Thyroid gland (tissue), 4 donors: ENCODE measurements around the gene RPTOR. TPM values are rescaled to one million over a fixed set of nuclear protein-coding genes. Genes with fewer than 3 reads are reported as not detected.

Experiments used
- DNase-seq, 2 donors: peaks; one replicate each; pipeline ENCODE4 v3.0.0-alpha.2; 2019
- H3K27ac ChIP-seq, 3 donors: fragments of 200-600 bp; sonication (generic); 1 replicate in 2 of 3; 2 replicates in 1 of 3; pipeline ENCODE4 v1.5.1; 2016 to 2019; ENCODE audit warnings: mild to moderate bottlenecking in 1 of 3, moderate library complexity in 1 of 3
- H3K27me3 ChIP-seq: fragments of 200-600 bp; sonication (generic); one replicate; pipeline ENCODE4 v1.5.1; 2019
- H3K36me3 ChIP-seq, 2 donors: fragments of 200-600 bp; sonication (generic); one replicate each; pipeline ENCODE4 v1.5.1; 2016 to 2019
- H3K4me1 ChIP-seq, 2 donors: fragments of 200-600 bp; sonication (generic); one replicate each; pipeline ENCODE4 v1.5.1; 2017 to 2019
- H3K4me3 ChIP-seq, 3 donors: fragments of 200-600 bp; sonication (generic); replicated peaks in 1 of 3; 1 replicate in 2 of 3; 2 replicates in 1 of 3; pipeline ENCODE4 v1.5.1; 2016; ENCODE audit warnings: mild to moderate bottlenecking in 1 of 3
- H3K9me3 ChIP-seq: fragments of 200-600 bp; sonication (generic); one replicate; pipeline ENCODE4 v1.5.1; 2017
- POLR2A ChIP-seq, 2 donors: fragments of 450-650 bp; IDR thresholded peaks; one replicate each; pipeline ENCODE4 v1.6.1; 2017; ENCODE audit warnings: antibody characterized with exemption in 2 of 2, mild to moderate bottlenecking in 2 of 2, moderate library complexity in 1 of 2
- WGBS, 2 donors: methylation state at CpG; one replicate each; pipeline ENCODE4 v1.1.5; 2017; 5-methylcytosine and 5-hydroxymethylcytosine counted together
- intact Hi-C: fragments of 100-400 bp; cut with DNase I; formaldehyde crosslinking; loops from one replicate; pipeline ENCODE4 v1.15.1; 2023
- total RNA-seq, 4 donors: library from RNA; depleted of rRNA; stranded (reverse); fragments of >200 nt; gene quantifications; one replicate each; pipeline ENCODE4 v1.2.3, GENCODE V29; 2016
- TF ChIP-seq, protein P1 (sequence below), 6 experiments: fragments of 200-600 bp in 3 of 6; fragments of 450-650 bp in 3 of 6; sonication (generic) in 3 of 6; IDR thresholded peaks; one replicate each; pipeline ENCODE4 v1.5.1; 2016 to 2019; ENCODE audit warnings: antibody characterized with exemption in 6 of 6, mild to moderate bottlenecking in 2 of 6, inconsistent platforms in 1 of 6, moderate library complexity in 1 of 6

RPTOR gene
- total RNA-seq, 4 donors from 2014 or later: 24.2 to 58.1 (median 34.5) TPM

DNA sequence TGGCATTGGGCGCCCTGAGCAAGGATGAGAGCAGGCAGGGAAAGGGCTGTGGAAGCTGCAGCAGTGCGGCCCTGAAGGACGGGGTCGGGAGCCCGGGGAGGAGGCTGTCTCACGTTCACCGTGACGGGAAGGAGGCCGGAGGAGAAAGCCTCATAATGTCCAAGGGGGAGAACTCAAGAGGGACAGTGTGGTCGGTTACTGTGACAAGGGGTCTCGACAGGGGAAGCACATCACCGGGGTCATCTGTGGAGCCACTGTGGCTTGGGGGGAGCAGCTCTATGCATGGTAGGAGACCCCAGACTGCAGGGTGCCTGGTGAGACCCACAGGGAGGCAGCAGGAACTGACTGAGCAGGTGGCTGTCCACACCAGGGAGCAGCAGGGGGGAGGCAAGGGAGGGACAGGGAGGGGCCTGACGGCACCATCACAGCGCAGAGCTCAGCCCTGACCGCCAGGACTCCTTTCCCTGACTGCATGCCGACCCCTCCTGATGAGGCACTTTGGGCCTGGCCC, 292.4 kb downstream of the RPTOR start:
- no peak for TF ChIP-seq POLR2A (IDR thresholded peaks at IDR 0.05)
- TF ChIP-seq, protein P1, sequence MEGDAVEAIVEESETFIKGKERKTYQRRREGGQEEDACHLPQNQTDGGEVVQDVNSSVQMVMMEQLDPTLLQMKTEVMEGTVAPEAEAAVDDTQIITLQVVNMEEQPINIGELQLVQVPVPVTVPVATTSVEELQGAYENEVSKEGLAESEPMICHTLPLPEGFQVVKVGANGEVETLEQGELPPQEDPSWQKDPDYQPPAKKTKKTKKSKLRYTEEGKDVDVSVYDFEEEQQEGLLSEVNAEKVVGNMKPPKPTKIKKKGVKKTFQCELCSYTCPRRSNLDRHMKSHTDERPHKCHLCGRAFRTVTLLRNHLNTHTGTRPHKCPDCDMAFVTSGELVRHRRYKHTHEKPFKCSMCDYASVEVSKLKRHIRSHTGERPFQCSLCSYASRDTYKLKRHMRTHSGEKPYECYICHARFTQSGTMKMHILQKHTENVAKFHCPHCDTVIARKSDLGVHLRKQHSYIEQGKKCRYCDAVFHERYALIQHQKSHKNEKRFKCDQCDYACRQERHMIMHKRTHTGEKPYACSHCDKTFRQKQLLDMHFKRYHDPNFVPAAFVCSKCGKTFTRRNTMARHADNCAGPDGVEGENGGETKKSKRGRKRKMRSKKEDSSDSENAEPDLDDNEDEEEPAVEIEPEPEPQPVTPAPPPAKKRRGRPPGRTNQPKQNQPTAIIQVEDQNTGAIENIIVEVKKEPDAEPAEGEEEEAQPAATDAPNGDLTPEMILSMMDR (IDR thresholded peaks at IDR 0.05): no peak
- Histone ChIP-seq H3K4me3 (no peak overlapping the region), H3K27ac (no peak overlapping the region), H3K4me1 (peaks cover 6 to 9% of the 10 kb centered on the region in 2 donors), H3K36me3 (peaks cover 0 to 6% of the 10 kb centered on the region in 2 donors), H3K9me3 (no peaks in the 10 kb centered on the region), H3K27me3 (no peaks in the 10 kb centered on the region)
- WGBS, 2 donors: 93 to 95% methylated on average over 12 to 16 of the region's 16 CpGs
- DNase-seq: no peak
- intact Hi-C loops: no loop called here

GRCh38 chr17:80837711-80838110, 293.1 kb downstream of the RPTOR start:
- intact Hi-C loops: no loop called here
- 94 to 95% methylated on average over 17 to 18 of the region's 18 CpGs for WGBS, 2 donors
- no peaks in the 10 kb centered on the region for H3K27me3 ChIP-seq
- peaks cover 0 to 6% of the 10 kb centered on the region in 2 donors for H3K36me3 ChIP-seq
- H3K4me3 ChIP-seq: no peak overlapping the region
- no peak overlapping the region for H3K27ac ChIP-seq
- DNase-seq: no peak
- H3K4me1 ChIP-seq: peaks cover 6 to 9% of the 10 kb centered on the region in 2 donors
- no peak for TF ChIP-seq POLR2A (IDR thresholded peaks at IDR 0.05)
- TF ChIP-seq, protein P1 (IDR thresholded peaks at IDR 0.05): no peak
- H3K9me3 ChIP-seq: no peaks in the 10 kb centered on the region

GRCh38 chr17:80838311-80839025, 293.8 kb downstream of the RPTOR start:
- Histone ChIP-seq H3K27me3 (no peaks in the 10 kb centered on the region), H3K27ac (no peak overlapping the region), H3K36me3 (peaks cover 0 to 6% of the 10 kb centered on the region in 2 donors), H3K4me3 (no peak overlapping the region), H3K4me1 (peaks cover 6 to 7% of the 10 kb centered on the region in 2 donors), H3K9me3 (no peaks in the 10 kb centered on the region)
- no peak for DNase-seq
- intact Hi-C loops: no loop called here
- 93% methylated on average over 29 to 30 of the region's 30 CpGs for WGBS, 2 donors
- no peak for TF ChIP-seq POLR2A (IDR thresholded peaks at IDR 0.05)
- TF ChIP-seq, protein P1 (IDR thresholded peaks at IDR 0.05): no peak

GRCh38 chr17:80839026-80839345, 294.3 kb downstream of the RPTOR start:
- Histone ChIP-seq H3K27me3 (no peaks in the 10 kb centered on the region), H3K4me3 (no peak overlapping the region), H3K9me3 (no peaks in the 10 kb centered on the region), H3K4me1 (peaks cover under 1 to 2% of the 10 kb centered on the region in 2 donors), H3K27ac (no peak overlapping the region), H3K36me3 (peaks cover 0 to 6% of the 10 kb centered on the region in 2 donors)
- intact Hi-C loops: no loop called here
- WGBS, 2 donors: 92 to 94% methylated on average over 11 of the region's 11 CpGs
- TF ChIP-seq POLR2A (IDR thresholded peaks at IDR 0.05): no peak
- TF ChIP-seq, protein P1 (IDR thresholded peaks at IDR 0.05): no peak
- no peak for DNase-seq

GRCh38 chr17:80839511-80839941, 294.9 kb downstream of the RPTOR start:
- H3K4me3 ChIP-seq: no peak overlapping the region
- TF ChIP-seq POLR2A (IDR thresholded peaks at IDR 0.05): no peak
- TF ChIP-seq, protein P1 (IDR thresholded peaks at IDR 0.05): no peak
- no peak overlapping the region for H3K27ac ChIP-seq
- H3K4me1 ChIP-seq: no peaks in the 10 kb centered on the region
- H3K27me3 ChIP-seq: no peaks in the 10 kb centered on the region
- no peak for DNase-seq
- H3K36me3 ChIP-seq: peaks cover 0 to 6% of the 10 kb centered on the region in 2 donors
- 87 to 90% methylated on average over 8 of the region's 8 CpGs for WGBS, 2 donors
- no peaks in the 10 kb centered on the region for H3K9me3 ChIP-seq
- intact Hi-C loops: no loop called here
